ENCODE measurements around the gene CREBBP.

Gene CREBBP

DNA sequence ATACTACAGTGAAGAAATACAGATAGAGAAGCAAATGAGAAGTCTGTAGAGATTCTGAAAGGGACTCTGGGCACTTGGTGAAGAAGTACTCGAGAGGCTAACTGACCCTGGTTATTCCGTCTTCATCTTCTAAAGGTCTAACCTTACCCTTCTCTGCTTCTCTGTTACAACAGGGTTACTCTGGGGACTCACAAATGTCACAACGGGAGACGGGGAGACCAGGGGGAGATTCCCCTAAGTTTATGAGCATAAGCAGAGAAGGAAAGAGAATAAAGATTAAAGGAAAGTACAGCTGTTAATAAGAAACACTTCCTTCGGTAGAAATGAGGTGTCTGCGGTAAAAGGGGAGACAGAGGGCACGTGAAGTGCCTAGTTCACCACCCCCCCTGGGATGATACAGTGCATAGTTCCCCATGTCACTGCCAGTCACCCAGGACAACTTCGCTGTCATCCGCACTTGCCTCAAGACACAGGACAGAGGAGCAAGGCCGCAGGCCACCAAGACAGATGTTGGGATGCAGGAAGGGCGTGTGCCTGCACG, 88.0 kb downstream of the CREBBP start:
- no peak for DNase-seq

DNA sequence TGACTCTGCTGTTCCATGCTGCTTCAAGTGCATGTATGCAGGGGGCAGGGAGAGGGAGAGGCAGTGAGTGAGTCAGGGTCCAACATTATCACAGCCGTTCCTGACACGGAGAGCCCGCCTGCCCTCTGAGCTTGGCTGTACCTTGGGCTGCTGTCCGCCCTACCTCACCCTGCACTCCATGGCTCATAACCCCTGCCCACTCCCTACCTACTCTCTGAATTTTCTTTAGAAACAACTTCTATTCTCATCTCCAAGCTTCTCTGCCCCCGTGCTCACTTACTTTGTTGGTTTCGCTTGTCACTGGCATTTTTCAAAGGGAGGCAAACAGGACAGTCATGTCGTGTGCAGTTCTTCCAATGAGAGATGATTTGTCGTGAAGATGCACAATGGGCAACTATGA, 88.8 kb downstream of the CREBBP start:
- DNase-seq: no peak

DNA sequence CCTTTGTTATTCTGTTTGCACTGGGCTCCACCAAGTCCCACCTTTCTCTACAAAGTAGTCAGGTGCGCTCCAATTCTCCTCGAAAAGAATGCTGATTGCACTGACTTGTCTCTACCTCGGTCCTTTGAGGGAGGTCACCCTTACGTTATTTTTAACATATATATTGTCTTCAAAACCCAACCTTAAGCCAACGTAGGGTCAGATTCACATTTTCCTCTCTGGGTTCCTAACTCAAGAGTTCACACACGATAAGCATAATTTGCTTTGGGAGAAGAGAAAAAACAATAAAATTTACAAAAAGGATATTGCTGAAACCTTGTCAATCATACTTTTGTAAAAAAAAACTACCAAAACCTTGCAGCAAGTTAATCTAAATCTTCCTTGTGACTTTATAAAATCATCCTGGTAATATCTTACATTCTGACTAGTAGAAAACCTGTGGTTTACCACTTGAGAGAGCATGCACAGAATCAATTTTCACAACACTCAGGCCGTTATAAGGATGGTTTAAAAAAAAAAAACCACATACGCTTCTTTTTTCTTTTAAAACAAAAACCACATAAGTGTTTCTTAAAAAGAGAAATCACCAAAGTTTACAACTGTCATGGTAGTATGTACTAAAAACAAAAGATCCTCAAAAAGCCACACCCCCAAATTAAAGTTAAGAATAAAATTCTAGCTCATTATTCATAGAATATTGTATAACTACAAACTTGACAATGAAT, 91.0 kb downstream of the CREBBP start:
- peak in 1 of 5 donors; percentile 77 for DNase-seq

DNA sequence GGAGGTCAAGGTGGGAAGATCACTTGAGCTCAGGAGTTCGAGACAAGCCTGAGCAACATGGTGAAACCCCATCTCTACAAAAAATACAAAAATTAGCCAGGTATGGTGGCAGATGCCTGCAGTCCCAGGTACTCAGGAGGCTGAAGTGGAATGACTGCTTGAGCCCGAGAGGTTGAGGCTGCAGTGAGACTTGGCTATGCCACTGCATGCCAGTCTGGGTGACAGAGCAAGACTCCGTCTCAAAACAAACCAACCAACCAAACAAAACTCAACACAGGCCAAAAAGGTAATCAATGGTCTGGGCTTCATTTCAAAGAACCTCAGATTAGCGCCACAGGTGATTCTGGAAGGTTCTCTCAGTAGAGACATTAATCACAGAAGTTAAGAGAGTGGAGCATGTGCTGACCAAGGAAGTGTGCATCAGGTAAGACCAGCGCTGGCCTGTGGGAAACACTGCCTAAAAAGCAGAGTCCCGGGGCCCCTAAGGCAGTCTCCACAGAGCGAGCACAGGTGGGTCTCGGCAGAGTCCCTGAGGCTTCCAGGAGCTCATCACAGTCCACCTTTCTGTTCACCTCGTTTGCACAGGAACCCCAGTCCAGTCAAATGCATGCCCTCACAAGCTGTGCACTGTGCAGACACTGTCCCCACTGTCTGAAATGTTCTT, 91.7 kb downstream of the CREBBP start:
- DNase-seq: no peak

DNA sequence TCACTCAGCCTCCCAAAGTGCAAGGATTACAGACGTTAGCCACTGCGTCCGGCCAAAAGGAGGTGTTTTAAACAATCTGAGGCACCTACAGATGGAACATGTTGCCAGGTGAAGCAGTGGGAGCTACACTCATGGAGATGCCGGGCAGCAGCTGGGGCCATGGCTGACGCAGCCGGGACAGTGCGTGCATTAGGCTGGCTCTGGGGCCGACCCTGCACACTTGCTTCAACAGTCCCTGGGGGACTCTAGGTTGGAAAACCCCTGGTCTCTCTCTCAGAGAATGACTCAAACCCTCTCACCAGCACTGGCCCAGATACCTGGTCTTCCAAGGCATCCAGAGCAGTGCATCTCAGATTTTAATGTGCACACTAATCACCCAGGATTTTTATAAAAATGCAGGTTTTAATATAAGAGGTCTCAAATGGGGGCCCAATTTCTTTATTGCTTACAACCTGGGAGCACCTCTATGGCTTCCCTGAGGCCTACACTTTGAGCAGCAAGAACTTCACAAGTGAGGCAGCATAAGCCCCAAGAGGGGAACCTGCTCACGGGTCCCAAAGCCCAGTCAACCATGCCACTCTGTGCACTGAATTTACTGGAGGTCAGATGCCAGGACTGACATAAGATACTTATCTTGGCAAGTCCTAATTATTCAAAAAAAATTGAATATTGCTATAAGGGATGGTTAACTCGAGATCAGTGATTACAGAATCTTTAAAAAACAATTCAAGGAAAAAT, 92.4 kb downstream of the CREBBP start:
- no peak for DNase-seq

DNA sequence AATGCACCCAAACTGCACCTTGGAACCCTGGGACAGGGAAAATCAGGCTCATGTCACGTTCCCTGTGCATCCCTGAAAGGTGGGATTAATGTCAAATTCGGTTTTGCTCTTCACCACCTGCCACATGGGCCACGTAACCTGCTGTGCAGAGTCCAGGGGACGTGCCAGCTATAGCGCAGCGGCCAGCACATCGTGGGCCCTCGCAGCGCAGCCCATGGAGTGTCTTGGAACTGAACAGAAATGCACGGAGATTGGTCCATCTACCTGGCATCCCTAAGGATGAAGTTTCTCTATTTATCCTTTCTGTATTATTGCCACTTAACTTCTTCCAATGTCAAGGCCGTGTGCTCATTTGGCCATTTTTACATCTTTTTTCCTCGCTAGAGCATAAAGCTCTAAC, 95.1 kb downstream of the CREBBP start:
- no peak for DNase-seq

DNA sequence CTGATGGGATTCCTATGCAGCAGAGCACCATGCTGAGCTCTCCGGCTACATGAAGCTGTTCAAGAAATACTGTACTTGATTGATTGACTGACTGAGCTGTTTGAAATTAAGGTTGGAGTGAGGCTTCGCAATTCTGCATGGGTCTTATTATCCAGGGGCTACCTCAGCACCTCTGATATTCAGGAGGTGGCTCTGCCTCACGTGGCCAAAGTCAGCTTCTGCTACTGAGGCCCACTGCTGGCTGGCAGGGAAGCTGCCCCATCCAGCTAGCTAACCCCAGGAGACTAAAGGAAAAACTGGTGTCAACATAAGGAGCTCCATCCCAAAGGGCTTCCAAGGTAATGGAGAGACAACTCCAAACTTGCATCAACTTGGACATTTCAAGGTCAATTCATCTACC, 97.0 kb downstream of the CREBBP start:
- DNase-seq: no peak

DNA sequence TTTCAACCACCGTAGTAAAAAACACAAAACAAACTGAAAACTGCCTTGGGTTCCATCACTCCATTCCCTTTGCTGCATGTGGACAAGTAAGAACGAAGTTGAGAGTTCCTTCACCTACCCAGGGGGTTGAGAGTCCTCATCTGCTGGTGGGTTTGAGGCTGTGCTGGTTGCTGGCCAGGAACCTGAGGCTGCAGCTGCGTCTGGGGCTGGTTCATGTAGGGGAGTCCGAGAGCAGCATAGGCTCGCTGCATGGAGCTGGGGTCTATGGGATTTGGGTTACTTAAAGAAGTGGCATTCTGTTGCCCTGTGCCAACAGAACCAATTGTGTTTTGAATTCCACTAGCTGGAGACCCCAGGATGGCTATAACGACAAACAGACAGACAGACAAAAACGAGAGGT, 97.9 kb downstream of the CREBBP start:
- no peak for DNase-seq

DNA sequence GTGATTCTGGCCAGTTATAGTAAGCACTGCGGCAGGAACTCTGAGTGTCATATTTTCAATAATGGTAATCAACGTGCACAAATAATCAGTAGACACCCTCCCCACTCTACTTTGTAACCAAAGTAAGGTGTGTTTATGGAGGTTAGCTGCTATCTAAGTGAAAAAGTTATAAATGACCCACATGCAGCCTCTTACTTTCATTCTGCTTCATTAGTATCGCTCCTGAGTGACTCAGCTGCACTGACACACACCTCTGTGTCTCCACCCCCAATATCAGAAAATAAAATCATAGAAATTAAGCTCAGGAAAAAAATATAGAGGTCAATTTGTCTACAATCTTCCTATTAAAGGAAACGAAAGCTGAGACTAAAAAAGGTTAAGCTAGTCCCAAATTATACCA, 99.1 kb downstream of the CREBBP start:
- DNase-seq: no peak

DNA sequence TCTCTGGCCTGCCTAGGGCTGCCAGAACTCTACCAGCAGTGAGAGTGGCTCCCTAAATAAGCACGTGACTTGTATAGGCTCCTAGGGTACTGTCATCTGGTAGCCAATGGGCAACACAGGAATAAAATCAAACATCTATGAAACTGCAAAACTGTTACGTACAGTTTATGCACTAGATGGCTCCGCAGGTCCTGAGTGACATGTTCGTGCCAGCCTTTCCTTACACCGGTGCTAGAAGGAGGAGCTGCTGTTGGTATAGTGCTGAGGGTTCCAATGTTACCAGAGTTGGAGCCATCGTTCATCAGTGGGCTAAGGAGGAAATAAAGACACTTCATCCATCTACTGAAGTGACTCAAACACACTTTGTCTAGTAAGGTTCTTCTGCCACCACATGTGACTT, 99.9 kb downstream of the CREBBP start:
- DNase-seq: peak in 1 of 5 donors; percentile 53

DNA sequence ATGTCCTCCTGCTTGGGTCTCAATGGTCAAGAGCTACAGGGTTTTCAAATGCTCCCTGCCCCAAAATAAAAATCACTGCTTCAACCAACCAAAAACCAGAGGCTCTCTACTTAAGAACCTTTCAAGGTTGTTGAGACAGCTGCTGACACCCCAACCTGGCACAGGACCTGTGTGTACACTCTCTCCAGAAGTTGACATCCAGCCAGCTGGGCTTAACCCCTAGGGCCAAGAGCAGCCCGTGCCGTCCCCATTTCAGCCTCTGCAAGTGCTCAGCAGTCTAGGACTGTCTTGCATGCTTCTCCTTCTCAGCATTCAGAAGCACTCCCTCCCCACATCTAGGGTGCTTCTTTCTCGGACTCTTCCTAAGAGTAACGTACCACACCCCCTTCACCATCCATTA, 104.2 kb downstream of the CREBBP start:
- no peak for DNase-seq

DNA sequence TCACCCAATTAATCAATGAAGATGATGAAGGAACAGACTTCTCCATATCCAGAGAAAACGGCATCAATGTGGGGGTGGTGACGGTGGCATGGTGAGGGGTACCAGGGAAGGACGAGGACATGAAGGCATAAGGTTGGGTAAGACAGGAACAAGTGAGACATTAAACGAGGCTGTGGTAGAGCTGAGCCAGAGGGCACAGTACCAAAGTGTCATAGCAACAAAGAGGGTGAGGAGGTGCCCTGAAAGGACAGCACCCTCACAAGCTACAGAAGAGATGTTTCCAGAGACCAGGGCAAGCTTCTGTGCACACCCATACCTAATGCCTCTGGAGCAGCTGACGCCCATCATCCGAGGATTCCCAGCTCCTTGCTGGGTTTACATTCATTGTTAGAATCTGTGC, 105.7 kb downstream of the CREBBP start:
- DNase-seq: no peak

DNA sequence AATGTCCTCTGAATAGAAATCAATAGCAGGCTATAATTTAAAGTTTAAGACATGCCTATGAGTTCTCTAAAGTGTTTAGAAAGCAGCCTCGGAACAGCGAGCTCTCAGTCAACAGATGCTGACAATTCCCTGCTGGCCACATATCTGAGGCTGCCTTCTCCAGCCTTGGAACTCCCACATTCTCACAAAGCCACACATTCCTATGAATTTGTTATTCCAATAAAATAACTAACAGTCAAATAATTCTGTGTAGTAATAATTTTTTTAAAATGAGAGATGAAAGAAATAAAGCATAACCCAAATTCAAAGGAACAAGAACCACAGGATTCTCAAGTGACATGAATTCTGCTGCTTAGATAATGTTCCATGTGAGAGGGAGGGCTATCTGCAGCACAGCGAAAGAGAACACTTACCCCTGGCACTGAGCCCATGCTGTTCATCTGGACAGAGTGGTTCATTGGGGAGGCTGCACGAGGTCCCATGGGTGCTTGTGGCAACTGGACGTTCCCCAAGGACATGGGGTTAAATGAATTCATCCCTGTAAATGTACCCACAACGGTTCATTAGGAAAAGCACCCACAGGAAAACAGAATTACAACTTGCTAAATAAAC, 106.3 kb downstream of the CREBBP start:
- DNase-seq: no peak

DNA sequence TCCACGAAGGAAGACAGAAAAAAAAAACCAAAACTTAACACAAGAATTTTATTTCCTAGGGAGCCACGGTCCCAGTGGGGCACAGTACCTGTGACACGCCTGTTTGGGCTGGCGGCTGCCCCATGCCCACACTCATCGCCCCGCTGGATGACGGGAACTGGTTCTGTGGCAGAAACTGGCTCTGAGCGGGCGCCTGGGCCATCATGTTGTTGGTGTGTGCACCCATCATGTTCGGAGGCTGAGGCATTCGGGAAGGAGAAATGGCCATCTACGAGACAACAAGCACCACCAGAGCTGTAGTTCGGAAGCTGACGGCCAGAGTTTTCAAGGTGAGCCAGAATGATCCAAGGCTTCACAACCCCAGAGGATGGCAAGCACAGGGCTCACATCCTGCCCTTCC, 106.8 kb downstream of the CREBBP start:
- DNase-seq: no peak

DNA sequence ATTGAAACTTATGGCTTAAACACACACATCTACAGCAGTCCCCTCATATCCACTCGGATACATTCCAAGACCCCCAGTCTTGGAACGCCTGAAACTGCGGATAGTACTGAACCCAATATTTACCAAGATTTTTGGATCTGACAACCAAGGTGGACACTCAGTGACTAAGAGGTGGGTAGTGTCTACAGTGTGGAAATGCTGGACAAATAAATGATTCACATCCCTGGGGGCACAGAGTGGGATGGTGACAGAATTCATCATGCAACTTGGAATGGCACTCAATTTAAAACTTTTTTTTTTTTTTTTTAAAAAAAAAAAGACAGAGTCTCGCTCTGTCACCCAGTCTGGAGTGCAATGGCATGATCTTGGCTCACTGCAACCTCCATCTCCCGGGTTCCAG, 109.0 kb downstream of the CREBBP start:
- no peak for DNase-seq

DNA sequence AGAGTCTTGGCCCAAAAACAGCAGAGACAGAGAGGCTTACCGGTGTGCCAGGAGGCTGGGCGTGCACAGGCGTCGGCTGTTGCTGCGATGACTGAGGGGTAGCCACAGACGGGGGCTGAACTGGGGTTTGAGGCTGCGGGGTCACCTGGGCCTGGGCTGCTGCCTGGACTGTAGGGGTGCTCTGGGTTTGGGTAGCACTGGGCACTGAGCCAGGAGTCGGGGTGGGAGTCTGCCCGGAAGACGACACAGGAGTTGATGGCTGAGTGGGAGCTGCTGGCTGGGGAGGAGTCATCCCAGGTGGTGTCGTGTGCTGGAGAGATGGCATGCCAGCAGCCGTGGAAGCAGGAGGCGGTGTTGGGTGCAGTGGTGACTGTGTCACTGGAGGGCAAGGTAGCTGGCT, 110.0 kb downstream of the CREBBP start:
- DNase-seq: no peak

DNA sequence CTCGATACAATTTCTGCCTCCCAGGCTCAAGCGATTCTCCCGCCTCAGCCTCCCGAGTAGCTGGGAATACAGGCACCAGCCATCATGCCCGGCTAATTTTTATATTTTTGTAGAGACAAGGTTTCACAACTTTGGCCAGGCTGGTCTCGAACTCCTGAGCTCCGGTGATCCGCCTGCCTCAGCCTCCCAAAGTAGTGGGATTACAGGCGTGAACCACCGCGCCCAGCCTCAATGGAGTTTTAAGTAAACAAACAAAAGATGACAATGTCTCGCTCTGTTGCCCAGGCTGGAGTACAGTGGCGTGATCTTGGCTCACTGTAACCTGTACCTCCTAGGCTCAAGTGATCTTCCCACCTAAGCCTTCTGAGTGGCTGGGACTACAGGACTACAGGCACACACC, 110.6 kb downstream of the CREBBP start:
- no peak for DNase-seq

DNA sequence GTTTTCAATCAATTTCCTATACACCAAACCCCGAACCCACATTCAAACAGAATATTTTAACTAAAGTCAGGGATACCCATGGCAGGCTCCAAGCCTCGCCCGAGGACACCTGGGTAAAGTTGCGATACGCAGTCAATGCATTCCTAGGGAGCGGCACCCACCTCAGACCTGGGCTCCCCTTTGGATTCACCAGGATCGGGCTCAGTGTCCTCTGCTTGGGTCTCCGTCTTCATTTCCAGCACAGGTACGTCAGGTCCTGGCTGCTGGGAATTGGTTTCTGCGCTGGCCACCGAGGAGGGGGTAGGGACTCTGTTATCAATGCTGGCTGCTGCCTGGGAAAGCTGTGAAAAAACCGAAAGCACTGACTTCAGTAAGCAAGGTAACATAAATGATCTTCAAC, 111.5 kb downstream of the CREBBP start:
- no peak for DNase-seq

DNA sequence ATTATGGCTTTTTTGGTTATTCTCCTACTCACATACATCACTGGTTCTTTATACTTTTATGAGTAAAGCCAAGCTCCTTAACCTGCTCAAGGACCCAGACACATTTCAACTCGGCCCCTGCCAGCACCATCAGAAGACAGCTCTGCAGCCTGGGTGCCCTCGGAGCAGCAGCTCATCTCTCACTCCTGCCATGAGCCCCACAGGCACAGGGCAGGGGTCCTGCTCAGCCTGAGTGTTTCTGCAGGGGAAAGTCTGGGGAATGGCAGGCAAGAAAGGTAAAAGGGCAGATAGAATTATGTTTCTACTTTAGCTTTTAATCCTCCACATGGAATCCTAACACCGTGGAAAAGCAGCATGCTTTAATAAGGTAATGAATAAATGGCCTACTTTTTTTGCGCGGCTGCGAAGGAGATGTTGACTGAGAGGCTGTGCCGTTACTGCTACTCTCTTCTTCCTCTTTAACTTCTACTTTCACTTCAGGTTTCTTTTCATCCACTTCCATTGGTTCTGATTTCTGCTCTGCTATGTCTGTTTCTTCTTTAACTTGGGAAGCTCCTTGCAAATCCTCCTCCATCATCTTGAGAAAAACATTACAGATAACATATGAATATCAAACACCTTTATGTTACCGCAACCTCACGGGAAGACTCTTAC, 113.1 kb downstream of the CREBBP start:
- DNase-seq: no peak

DNA sequence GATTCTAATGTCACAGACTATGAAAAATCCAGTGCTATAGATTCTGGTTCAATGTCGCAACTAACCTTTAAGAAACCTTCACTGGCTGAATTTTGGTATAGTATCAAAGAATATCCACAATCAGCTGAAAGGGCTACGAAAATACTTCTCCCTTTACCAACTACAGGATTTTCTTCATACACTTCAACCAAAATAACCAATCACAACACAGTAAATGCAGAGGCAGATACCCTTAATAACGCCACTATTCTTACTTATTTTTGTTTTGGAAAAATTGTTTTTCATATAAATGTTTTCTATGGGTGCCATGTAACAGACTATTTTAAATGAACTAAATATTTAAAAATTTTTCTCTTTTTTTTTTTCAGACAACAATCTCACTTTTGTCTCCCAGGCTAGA, 114.3 kb downstream of the CREBBP start:
- DNase-seq: no peak

DNA sequence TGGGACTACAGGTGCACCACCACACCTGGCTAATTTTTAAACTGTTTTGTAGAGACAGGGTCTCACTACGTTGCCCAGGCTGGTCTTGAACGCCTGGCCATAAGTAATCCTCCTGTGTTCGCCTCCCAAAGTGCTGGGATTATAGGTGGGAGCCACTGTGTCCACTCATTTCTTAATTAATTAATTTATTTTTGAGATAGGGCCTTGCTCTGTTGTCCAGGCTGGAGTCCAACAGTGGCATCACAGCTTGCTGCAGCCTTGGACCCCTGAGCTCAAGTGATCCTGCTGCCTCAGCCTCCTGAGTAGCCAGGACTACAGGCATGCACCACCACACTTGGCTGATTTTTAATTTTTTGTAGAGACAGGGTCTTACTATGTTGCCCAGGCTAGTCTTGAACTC, 116.1 kb downstream of the CREBBP start:
- no peak for DNase-seq

DNA sequence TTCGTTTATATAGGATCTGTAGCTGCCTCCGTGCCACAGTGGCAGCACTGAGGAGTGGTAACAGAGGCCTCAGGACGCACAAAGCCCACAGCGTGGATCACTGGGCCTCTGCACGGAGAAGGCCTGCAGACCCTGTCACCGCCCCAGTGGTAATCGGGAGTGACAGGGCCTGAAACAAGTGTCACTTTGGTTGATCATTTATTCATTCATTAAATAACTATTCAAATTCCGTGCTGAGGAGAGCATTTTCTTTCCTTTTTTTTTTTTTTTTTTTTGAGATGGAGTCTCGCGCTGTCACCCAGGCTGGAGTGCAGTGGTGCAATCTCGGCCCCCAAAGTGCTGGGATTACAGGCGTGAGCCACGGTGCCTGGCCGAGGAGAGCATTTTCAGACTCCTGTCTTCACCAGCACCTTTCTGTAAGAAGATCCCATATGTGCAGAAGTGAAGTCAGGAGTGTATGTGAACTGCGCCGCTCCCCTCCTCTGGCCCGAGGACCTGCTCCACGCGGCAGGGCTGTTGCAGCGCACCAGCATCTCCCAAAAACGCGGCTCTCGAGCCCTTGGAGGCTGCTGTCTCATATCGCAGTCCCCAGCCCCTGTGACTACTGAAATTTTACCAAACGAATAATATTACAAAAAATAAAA, 118.3 kb downstream of the CREBBP start:
- no peak for DNase-seq

All from T-helper 1 cell (primary cell).